RWPE2 (cell line): ENCODE results near the gene ZNF491.
"Not testable (repeated sequence)": the region's sequence is repeated elsewhere in the genome, so short reads cannot be mapped to it uniquely, and the experiment has no call there.

Experiments
- ATAC-seq: fragments of 200-7000 bp; cut with Tn5 transposase; 3 replicates; pipeline ENCODE4 v1.9.1; 2021; ENCODE audit warnings: low read depth
- DNase-seq: peaks from one replicate; pipeline ENCODE4 v3.0.0-alpha.2; 2020; ENCODE audit warnings: low spot score
- H3K27ac ChIP-seq: fragments of 450-650 bp; 2 replicates; pipeline ENCODE4 v1.5.1; 2017; ENCODE audit warnings: mild to moderate bottlenecking; ENCODE audit not compliant: poor library complexity, severe bottlenecking
- H3K27me3 ChIP-seq: fragments of 250-450 bp; sonication (Bioruptor Pico); 2 replicates; pipeline ENCODE4 v1.5.1; 2021; ENCODE audit warnings: mild to moderate bottlenecking, moderate library complexity; ENCODE audit not compliant: insufficient read depth, poor library complexity, severe bottlenecking
- H3K36me3 ChIP-seq: fragments of 250-450 bp; sonication (Bioruptor Pico); 2 replicates; pipeline ENCODE4 v1.5.1; 2020; ENCODE audit warnings: low read depth, mild to moderate bottlenecking, moderate library complexity
- H3K4me1 ChIP-seq: fragments of 250-450 bp; sonication (Bioruptor Pico); 2 replicates; pipeline ENCODE4 v1.5.1; 2021; ENCODE audit warnings: mild to moderate bottlenecking, moderate library complexity; ENCODE audit not compliant: insufficient read depth, poor library complexity, severe bottlenecking
- H3K4me3 ChIP-seq: fragments of 250-450 bp; sonication (Bioruptor Pico); 2 replicates; pipeline ENCODE4 v1.5.1; 2021; ENCODE audit warnings: mild to moderate bottlenecking, moderate library complexity; ENCODE audit not compliant: severe bottlenecking
- H3K9me3 ChIP-seq: fragments of 250-450 bp; sonication (Bioruptor Pico); 2 replicates; pipeline ENCODE4 v1.5.1; 2021; ENCODE audit warnings: mild to moderate bottlenecking, moderate library complexity; ENCODE audit not compliant: severe bottlenecking
- TF ChIP-seq, protein P1 (sequence below): fragments of 450-650 bp; IDR thresholded peaks from one replicate; pipeline ENCODE4 v1.5.1; 2017; ENCODE audit warnings: mild to moderate bottlenecking, moderate library complexity; ENCODE audit not compliant: poor library complexity, severe bottlenecking

ZNF491 gene

DNA sequence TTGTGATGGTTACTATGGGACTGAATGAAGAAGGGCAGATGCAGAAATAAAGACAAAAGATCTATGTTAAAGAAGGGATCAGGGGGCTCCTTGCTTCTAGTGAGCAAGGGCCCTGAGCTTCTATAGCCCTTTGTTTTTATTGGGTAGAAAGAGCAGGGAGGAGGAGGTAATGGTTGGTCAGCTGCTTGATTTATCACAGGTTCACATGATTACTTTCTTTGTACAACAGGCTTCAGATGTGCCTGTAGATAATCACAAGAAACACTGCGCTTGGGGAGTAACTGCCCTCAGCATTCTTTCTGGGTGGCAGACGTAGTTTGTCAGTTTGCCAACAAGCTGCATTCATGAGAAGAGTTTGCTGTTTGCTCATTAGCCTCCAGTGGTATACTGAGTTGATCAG is 45.4 kb downstream of the ZNF491 start:
- Histone ChIP-seq H3K4me1 (no peaks in the 10 kb centered on the region), H3K4me3 (no peak overlapping the region), H3K27ac (no peak overlapping the region), H3K9me3 (no peaks in the 10 kb centered on the region), H3K27me3 (no peaks in the 10 kb centered on the region), H3K36me3 (no peaks in the 10 kb centered on the region)
- DNase-seq (no peak), ATAC-seq (no peak)
- TF ChIP-seq, protein P1, sequence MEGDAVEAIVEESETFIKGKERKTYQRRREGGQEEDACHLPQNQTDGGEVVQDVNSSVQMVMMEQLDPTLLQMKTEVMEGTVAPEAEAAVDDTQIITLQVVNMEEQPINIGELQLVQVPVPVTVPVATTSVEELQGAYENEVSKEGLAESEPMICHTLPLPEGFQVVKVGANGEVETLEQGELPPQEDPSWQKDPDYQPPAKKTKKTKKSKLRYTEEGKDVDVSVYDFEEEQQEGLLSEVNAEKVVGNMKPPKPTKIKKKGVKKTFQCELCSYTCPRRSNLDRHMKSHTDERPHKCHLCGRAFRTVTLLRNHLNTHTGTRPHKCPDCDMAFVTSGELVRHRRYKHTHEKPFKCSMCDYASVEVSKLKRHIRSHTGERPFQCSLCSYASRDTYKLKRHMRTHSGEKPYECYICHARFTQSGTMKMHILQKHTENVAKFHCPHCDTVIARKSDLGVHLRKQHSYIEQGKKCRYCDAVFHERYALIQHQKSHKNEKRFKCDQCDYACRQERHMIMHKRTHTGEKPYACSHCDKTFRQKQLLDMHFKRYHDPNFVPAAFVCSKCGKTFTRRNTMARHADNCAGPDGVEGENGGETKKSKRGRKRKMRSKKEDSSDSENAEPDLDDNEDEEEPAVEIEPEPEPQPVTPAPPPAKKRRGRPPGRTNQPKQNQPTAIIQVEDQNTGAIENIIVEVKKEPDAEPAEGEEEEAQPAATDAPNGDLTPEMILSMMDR: no peak

GRCh38 chr19:11847615-11848014 is 49.3 kb downstream of the ZNF491 start:
- ATAC-seq, H3K4me3 ChIP-seq, H3K9me3 ChIP-seq, H3K36me3 ChIP-seq, H3K27ac ChIP-seq, H3K27me3 ChIP-seq, H3K4me1 ChIP-seq, DNase-seq: not testable (repeated sequence)

- DNase-seq (no peak), ATAC-seq (peak; percentile 13; the same call in 1 of the 3 replicates)
- TF ChIP-seq, protein P1: no peak
- no peaks in the 10 kb centered on the region for H3K9me3 ChIP-seq
- H3K4me3 ChIP-seq: no peak overlapping the region
- no peaks in the 10 kb centered on the region for H3K4me1 ChIP-seq
- no peak overlapping the region for H3K27ac ChIP-seq
- no peaks in the 10 kb centered on the region for H3K36me3 ChIP-seq
- no peaks in the 10 kb centered on the region for H3K27me3 ChIP-seq
These were observed 49.9 kb downstream of the ZNF491 start for GRCh38 chr19:11848200-11848593.

GRCh38 chr19:11848594-11849469 is 50.5 kb downstream of the ZNF491 start, which contains the start of gene ZNF439:
TSS of gene ZNF439 (plus strand) at chr19:11848726. CDS start at chr19:11848868, 142 bp downstream.
- no peaks in the 10 kb centered on the region for H3K36me3 ChIP-seq
- peak; percentile 96 for ATAC-seq

DNA sequence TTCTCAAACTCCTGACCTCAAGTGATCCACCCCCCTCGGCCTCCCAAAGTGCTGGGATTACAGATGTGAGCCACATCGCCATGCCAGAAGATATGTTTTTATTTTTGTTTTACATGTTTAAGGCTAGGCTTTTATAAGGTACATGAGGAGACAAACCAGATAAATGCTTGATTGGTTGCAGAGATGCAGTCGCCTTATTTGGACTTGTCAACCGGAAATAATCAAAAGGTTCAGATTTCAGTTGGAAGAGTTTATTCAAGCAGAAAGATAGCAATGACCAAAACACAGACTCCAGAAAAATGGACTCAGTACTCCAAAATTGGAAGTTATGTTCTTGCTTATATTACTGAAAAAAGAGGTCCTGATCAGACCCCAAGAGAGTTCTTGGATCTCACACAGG is 52.0 kb downstream of the ZNF491 start:
- H3K27ac ChIP-seq, ATAC-seq, H3K4me1 ChIP-seq, H3K27me3 ChIP-seq, H3K9me3 ChIP-seq, DNase-seq, H3K4me3 ChIP-seq, H3K36me3 ChIP-seq: not testable (repeated sequence)

More at GRCh38 chr19:11848594-11849469, 50.5 kb downstream of the ZNF491 start, which contains the start of gene ZNF439:
- no peak within 1 kb of the TSS for H3K27ac ChIP-seq
- peak; percentile 80 for DNase-seq
- H3K4me1 ChIP-seq: no peaks in the 10 kb centered on the region
- no peaks in the 10 kb centered on the region for H3K9me3 ChIP-seq
- H3K4me3 ChIP-seq: peak within 1 kb of the TSS; percentile 36
- no peaks in the 10 kb centered on the region for H3K27me3 ChIP-seq
- TF ChIP-seq, protein P1: no peak

GRCh38 chr19:11853358-11853757 is 55.0 kb downstream of the ZNF491 start:
- Histone ChIP-seq H3K9me3 (no peaks in the 10 kb centered on the region), H3K4me1 (no peaks in the 10 kb centered on the region), H3K27me3 (no peaks in the 10 kb centered on the region), H3K4me3 (no peak overlapping the region), H3K27ac (no peak overlapping the region), H3K36me3 (no peaks in the 10 kb centered on the region)
- DNase-seq (no peak), ATAC-seq (no peak)
- TF ChIP-seq, protein P1: no peak
